ENCODE measurements around the gene ZNF688. TPM values are rescaled to one million over a fixed set of nuclear protein-coding genes. Genes with fewer than 3 reads are reported as not detected.

ZNF688 gene
- total and polyA plus RNA-seq, 9 of the 15 experiments (the other 6 are each of a cell fraction or from before 2014, with no cell fraction given): 0.48 to 12.9 (median 4.5) TPM

DNA sequence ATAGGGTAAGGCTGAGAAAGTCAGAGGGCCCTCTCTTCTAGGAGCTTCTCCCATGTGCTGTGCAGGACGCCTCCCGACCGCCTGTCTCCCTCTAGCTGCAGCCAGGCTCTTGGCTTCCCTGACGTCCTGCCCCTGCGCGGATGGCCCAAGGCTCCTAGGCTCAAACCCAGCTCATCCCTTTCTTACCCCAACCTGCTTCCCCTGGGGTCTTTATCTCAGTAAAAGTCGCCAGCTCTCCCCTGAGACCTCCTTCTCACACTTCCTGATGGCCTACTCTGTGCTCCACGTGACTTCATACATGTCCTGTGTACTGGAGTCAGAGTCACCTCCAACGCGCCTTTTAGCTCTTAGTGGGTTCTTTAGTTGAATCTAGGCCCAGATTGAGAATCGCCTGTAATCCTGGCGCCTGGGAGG, 35.7 kb downstream of the ZNF688 start (continued):
- TF ChIP-seq DDX20 (tag; IDR thresholded peaks at IDR 0.05; ENCODE audit: low read depth) (no peak), HOXB6 (CRISPR knock-in tag; IDR thresholded peaks at IDR 0.05; ENCODE audit: borderline replicate concordance) (no peak), JUND (IDR thresholded peaks at IDR 0.05; ENCODE audit: borderline replicate concordance, low read depth, low read length) (peak; percentile 43), JUND (tag; IDR thresholded peaks at IDR 0.05; ENCODE audit: borderline replicate concordance, low read depth, low read length) (no peak; the same call in 2 of the 3 replicates), MTA1 (IDR thresholded peaks at IDR 0.05; ENCODE audit: borderline replicate concordance) (0 out of 2 replicates have a peak, but pooled peaks have one; percentile 10), PYGO2 (tag; IDR thresholded peaks at IDR 0.05) (no peak), FOXK2 (conservative IDR thresholded peaks at IDR 0.05 in 1 of 2, IDR thresholded peaks at IDR 0.05 in 1 of 2; ENCODE audit: low read depth in 2 of 2) (no peak), ILF3 (IDR thresholded peaks at IDR 0.05; ENCODE audit: borderline replicate concordance) (no peak), ZNF23 (CRISPR knock-in tag; IDR thresholded peaks at IDR 0.05) (no peak), TARDBP (IDR thresholded peaks at IDR 0.05) (peak; percentile 22; the same call in 1 of the 2 replicates), MEF2D (tag; conservative IDR thresholded peaks at IDR 0.05; ENCODE audit: low read depth) (no peak), EGR1 (conservative IDR thresholded peaks at IDR 0.05) (no peak), MCM5 (IDR thresholded peaks at IDR 0.05; ENCODE audit: low read depth) (no peak), MAFK (IDR thresholded peaks at IDR 0.05; ENCODE audit: low read length) (no peak), FOXK1 (CRISPR knock-in tag; IDR thresholded peaks at IDR 0.05; ENCODE audit: borderline replicate concordance) (no peak), ESRRA (IDR thresholded peaks at IDR 0.05; ENCODE audit: borderline replicate concordance, low read depth) (peak; percentile 32; the same call in 1 of the 2 replicates), ARHGAP35 (IDR thresholded peaks at IDR 0.05; ENCODE audit: partially characterized antibody) (no peak), POU5F1 (IDR thresholded peaks at IDR 0.05; ENCODE audit: borderline replicate concordance, low read depth, low read length, partially characterized antibody) (no peak), XRCC5 (IDR thresholded peaks at IDR 0.05; ENCODE audit: low read depth, low read length) (no peak), ARID2 (IDR thresholded peaks at IDR 0.05) (no peak), SIRT6 (IDR thresholded peaks at IDR 0.05; ENCODE audit: low read depth, low read length) (no peak)
- TF ChIP-seq, protein P1, sequence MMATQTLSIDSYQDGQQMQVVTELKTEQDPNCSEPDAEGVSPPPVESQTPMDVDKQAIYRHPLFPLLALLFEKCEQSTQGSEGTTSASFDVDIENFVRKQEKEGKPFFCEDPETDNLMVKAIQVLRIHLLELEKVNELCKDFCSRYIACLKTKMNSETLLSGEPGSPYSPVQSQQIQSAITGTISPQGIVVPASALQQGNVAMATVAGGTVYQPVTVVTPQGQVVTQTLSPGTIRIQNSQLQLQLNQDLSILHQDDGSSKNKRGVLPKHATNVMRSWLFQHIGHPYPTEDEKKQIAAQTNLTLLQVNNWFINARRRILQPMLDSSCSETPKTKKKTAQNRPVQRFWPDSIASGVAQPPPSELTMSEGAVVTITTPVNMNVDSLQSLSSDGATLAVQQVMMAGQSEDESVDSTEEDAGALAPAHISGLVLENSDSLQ (IDR thresholded peaks at IDR 0.05): no peak
- TF ChIP-seq, protein P2, sequence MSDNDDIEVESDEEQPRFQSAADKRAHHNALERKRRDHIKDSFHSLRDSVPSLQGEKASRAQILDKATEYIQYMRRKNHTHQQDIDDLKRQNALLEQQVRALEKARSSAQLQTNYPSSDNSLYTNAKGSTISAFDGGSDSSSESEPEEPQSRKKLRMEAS (CRISPR knock-in tag; IDR thresholded peaks at IDR 0.05): peak; percentile 95
- TF ChIP-seq, protein P3, sequence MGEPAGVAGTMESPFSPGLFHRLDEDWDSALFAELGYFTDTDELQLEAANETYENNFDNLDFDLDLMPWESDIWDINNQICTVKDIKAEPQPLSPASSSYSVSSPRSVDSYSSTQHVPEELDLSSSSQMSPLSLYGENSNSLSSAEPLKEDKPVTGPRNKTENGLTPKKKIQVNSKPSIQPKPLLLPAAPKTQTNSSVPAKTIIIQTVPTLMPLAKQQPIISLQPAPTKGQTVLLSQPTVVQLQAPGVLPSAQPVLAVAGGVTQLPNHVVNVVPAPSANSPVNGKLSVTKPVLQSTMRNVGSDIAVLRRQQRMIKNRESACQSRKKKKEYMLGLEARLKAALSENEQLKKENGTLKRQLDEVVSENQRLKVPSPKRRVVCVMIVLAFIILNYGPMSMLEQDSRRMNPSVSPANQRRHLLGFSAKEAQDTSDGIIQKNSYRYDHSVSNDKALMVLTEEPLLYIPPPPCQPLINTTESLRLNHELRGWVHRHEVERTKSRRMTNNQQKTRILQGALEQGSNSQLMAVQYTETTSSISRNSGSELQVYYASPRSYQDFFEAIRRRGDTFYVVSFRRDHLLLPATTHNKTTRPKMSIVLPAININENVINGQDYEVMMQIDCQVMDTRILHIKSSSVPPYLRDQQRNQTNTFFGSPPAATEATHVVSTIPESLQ (CRISPR knock-in tag; IDR thresholded peaks at IDR 0.05): no peak
- TF ChIP-seq, protein P4, sequence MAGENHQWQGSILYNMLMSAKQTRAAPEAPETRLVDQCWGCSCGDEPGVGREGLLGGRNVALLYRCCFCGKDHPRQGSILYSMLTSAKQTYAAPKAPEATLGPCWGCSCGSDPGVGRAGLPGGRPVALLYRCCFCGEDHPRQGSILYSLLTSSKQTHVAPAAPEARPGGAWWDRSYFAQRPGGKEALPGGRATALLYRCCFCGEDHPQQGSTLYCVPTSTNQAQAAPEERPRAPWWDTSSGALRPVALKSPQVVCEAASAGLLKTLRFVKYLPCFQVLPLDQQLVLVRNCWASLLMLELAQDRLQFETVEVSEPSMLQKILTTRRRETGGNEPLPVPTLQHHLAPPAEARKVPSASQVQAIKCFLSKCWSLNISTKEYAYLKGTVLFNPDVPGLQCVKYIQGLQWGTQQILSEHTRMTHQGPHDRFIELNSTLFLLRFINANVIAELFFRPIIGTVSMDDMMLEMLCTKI (IDR thresholded peaks at IDR 0.05; ENCODE audit: partially characterized antibody): no peak
